Anterior cingulate cortex (tissue), 58 donors: Measurements from ENCODE around the gene ATG14.
"Not testable (repeated sequence)": the region's sequence is repeated elsewhere in the genome, so short reads cannot be mapped to it uniquely, and the experiment has no call there.

Source experiments
- DNase-seq, 58 donors: peaks; one replicate each; lab custom pipeline; 2025; lab: John Stamatoyannopoulos, UW

Gene ATG14

DNA sequence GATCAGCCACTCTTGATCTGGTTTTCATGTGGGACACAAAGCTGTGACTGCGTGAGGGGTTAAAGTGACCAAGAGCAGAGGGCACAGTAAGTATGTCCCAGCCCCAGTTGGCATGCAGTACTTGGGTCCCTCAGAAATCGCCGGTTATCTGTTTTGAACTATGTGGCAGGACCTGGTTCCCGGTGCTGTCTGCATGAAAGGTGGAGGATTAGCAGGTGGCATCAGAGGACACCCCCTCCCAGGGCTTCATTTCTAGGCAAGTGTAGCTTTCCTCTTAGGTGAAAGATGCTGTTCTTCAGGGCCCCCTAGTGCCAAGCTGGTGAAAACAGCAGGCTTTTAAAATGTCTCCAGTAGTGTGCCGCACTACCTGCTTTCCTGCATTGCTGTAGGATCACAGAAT is 57.1 kb downstream of the ATG14 start:
- DNase-seq: peak in 41 of 58 donors; percentile 5 to 61 (median 27)

DNA sequence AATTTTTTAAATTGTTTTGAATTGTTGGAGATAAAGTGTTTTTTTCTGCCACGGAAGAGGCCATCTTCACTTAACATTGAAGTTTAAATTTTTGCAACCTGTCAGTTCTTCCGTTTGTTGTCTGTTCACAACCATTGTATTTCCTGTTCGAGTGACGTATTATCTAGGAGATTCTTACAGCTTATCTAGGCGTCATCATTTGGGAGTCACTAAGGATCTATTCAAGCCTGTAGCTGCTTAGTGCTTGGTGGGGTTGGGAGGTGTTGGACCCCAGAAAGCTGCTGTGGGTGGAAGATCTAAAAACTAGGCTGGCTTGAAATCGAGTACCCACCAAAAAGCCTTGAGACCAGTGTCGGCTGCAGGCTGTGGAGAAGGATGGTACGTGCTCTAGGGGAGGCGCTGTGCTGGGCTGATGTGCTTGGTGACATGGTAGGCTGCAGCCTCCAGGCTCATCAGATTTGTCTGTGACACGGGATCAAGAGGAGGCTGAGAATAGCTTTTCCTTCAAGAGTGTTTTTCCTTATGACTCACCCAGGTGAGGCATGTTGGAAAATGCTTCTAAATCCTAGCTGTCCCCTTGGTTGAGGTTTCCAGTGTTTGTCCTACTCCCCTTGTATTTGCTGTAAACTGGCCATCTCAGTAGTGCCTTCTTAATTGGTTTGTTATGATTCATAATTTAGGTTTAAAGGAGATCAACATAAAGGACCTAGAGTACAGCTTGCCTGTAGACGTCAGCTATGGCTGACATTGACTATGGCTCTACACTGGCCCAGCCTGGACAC is 57.8 kb downstream of the ATG14 start:
- peak in 1 of 58 donors; percentile 23 for DNase-seq

DNA sequence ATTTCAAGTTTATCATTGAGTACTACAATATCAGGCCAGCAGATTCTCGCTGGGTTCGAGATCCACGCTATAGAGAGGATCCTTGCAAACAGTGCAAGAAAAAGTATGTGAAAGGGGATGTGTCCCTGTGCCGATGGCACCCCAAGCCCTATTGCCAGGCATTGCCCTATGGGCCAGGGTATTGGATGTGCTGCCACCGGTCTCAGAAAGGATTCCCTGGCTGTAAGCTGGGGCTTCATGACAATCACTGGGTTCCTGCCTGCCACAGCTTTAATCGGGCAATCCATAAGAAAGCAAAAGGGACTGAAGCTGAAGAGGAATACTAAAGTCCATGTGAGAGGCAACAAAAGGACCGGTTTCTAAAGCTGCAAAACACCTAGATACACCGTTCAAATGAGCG is 59.4 kb downstream of the ATG14 start:
- DNase-seq: no peak

DNA sequence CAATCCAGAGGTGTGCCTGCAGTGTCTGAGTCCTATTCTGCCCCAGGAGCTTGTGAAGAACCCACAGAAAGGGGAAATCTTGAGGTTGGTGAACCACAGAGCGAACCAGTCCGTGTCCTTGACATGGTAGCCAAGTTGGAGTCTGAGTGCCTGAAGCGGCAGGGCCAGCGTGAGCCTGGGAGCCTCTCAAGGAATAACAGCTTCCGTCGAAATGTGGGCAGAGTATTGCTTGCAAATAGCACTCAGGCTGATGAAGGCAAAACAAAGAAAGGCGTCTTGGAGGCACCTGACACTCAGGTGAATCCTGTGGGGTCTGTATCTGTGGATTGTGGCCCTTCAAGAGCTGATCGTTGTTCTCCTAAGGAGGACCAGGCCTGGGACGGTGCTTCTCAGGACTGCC is 60.5 kb downstream of the ATG14 start:
- no peak for DNase-seq

DNA sequence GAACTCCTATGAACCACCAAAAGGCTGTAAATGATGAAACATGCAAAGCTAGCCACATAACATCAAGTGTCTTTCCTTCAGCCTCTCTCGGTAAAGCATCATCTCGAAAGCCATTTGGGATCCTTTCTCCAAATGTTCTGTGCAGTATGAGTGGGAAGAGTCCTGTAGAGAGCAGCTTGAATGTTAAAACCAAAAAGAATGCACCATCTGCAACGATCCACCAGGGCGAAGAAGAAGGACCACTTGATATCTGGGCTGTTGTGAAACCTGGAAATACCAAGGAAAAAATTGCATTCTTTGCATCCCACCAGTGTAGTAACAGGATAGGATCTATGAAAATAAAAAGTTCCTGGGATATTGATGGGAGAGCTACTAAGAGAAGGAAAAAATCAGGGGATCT is 61.2 kb downstream of the ATG14 start:
- peak in 2 of 58 donors; percentile 17 to 50 for DNase-seq

DNA sequence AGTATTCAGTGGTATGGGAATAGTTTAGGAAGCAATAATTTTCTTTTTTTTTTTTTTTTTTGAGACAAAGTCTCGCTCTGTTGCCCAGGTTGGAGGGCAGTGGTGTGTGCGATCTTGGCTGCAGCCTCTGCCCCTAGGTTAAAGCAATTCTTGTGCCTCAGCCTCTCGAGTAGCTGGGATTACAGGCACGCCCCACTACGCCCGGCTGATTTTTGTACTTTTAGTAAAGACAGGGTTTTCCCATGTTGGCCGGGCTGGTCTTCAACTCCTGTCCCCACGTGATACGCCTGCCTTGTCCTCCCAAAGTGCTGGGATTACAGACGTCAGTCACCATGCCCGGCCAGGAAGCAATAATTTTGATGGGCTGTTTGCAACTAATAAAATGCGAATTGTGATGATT is 62.1 kb downstream of the ATG14 start:
- no peak for DNase-seq

DNA sequence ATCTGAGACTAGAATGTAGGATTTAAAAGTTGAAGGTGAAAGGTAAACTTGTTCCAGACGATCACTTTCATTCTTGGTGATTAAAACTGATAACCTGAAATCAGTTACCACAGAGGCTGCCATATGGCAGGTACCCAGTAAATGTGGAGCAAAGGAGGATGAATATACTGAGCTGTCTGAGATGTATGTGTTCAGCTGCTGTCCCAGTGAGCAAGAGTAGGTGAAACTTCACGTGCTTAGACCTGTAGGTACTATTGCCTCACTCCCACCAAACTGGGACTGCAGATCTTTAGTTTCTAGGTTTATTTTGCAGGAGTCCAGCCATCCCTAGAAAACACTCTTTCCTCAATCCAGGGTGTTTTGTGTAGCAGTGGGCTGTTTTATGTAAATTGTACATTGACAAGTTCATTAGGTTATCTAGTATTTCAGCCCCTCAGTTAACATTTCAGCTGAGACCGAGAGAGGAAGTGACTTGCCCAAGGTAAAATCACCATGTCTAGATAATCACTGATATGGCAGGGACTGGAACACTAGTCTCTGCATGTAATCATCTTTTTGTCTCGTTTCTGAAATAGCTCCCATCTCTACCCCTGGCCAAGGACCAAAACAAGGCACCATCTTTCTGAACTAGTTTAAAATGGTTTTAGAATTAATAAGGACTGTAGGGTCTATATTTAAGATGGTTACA is 62.7 kb downstream of the ATG14 start:
- DNase-seq: no peak

DNA sequence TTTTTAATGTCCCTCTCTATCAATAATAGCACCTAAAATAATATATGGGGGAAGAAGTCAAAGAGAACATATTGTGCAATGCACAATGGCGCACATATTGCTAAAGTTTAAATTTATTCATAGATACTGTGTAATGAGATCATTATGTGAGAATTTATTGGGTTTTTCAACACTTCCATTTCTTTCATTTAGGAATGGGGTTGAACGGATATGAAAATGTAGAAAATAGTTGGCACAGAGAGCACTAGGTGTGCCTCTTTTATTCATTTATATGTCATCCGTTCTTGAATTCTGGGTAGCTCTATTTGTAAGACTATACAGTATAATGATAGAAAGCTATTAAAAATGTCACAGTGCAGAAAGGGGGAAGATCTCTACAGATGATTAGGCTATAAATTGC is 63.9 kb downstream of the ATG14 start:
- DNase-seq: no peak

DNA sequence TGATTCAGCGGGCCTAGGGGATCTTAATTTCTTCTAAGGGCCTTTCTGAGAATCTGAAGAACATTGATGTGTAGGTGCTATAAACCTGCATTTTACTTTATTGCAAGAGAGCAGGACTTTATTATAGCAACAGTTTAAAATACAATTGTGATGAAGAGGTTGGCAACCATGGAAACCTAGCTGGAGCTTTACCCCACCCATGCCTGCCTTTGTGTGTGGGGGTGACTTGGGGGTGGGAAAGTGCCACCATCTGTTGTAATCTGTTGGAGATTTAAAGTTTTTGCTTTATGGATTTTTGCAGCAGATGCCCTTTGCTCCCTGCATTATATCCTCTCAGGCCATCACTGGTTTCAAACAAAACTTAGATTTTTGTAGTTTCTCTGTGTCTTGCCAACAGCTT is 64.6 kb downstream of the ATG14 start:
- peak in 4 of 58 donors; percentile 9 to 21 (median 15) for DNase-seq

DNA sequence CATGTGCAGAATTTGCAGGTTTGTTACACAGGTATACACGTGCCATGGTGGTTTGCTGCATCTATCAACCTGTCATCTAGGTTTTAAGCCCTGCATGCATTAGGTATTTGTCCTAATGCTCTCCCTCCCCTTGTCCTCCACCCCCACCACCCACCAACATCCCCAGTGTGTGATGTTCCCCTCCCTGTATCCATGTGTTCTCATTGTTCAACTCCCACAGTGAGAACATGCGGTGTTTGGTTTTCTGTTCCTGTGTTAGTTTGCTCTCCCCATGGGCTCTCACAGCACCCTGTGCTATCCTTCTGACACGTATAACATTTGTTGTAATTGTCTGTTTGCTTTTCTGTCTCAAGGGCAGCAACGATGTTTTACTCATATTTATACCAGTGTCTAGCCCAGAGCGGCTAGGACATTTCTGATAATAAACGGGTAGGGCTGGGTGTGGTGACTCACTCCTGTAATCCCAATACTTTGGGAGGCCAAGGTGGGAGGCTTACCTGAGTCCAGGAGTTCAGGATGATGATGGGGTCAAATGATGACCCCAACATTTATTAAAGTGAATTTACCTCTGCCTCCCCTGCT is 67.0 kb downstream of the ATG14 start:
- DNase-seq: not testable (repeated sequence)

DNA sequence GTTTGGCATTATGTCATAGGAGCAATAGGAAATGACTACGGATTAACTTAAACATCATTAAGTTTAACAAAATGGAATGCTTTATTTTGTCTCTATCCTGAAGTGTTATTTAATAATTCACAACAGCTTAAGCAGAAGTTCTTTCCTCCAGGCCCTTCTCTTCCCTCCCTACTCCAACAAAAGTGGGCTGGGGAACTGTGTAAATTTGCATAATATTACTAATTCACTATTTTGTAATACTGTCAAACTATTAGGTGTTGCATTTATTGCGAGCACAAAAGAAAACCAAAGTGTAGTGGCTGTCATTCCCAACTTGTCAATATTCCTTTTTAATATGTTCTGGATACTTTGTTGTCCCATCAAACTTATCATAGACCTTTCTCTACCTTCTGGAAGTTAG is 69.8 kb downstream of the ATG14 start:
- DNase-seq: no peak

DNA sequence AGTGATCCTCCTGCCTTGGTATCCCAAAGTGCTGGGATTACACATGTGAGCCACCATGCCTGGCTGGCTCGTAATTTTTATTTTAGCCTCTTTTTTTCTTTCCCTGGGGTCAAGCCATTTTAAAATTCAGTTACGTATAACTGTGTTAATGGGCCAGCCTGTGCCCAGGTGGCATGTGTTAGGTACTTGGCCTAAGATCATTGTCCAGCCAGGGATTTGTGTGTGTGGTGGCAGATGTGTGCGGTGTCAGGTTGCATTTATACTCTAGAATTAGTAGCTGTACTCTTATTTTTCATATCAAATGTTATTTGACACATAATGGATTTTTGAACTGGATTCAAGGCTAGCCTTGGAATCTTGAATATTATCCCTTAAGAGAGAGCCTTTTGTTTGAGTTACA is 71.1 kb downstream of the ATG14 start:
- no peak for DNase-seq

DNA sequence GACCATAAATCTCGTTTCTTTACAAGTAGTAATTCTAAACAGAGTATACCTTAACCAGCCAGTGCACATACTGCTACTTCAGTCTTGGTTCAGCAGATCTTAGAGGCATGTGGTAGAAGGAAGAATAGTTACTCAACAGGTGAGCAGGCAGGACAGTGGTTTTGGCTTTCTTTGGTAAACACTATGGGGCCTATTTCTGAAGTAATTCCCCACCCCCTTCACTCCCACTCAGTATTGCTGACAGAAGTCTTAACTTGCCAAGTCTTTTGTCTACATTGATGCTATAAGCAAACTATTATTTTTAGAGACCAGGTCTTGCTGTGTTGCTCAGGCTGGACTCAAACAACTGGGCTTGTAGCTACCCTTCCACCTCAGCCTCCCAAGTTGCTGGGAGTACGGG is 71.9 kb downstream of the ATG14 start:
- no peak for DNase-seq

DNA sequence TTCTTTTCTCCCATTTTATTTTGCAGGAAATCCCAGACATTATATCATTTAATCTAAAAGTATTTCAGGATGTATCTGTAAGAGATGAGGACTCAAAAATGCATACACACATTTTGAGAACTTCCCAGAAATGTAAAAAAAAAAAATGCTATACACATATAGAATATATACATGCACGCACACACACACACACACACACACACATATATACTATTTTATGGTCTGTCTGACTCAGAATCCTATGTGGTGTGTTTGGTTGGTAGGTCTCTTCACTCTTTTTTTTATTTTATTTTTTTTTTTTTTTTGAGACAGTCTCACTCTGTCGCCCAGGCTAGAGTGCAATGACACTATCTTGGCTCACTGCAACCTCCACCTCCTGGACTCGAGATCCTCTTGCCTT is 74.9 kb downstream of the ATG14 start:
- DNase-seq: no peak

DNA sequence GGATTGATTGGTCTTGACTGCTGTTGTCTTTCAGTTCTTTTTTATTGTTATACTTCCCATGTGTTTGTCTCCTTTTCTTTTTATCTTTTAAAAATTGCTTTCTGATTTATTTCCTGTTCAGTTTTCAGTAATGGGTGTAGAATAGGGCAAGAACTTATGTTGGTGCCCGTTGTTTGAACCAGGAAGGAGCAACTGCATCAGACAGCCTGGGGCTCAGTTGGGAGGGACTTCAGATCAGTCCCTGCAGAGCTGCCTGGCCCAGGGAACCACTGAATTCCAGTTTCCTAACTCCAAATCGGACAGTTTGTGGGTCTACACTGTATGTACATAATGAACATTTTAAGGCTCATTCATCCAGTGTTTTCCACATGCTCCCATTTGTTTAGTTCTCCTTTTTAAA is 75.5 kb downstream of the ATG14 start:
- DNase-seq: no peak

DNA sequence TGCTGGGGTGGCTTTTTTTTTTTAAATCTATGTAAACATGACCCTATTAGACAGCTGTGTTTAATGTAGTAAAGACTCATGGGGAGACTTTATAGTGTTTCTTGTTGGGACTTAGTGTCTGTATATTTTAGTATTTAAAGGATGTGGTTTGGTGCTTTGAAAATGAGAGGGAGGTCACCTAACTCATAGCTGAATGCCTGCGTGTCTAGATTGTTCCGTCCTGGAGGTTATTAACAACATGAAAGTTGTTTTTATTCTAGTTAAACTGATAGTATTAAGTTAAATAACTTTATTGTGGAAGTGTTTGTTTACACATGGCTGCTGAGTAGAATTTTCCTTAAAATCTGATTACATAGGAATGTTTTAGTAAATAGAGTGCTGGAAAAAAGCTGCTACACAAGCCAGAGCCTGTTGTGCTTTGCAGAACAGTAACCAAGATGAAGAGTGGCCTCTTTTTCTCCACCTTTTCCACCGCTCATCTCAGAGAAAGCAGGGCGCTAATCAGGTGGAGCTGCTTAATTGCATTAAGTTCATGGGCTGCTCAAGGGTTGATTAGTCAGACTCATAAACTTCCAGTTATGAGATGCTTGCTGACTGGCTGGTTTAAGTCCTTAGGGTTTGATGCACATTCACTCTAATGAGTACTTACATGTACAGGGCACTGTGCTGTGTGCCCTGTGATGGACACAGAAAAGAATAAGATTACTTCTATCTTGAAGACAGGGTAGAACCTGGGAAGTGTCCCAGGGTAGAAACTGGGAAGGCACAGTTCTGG is 77.7 kb downstream of the ATG14 start:
- DNase-seq: no peak

DNA sequence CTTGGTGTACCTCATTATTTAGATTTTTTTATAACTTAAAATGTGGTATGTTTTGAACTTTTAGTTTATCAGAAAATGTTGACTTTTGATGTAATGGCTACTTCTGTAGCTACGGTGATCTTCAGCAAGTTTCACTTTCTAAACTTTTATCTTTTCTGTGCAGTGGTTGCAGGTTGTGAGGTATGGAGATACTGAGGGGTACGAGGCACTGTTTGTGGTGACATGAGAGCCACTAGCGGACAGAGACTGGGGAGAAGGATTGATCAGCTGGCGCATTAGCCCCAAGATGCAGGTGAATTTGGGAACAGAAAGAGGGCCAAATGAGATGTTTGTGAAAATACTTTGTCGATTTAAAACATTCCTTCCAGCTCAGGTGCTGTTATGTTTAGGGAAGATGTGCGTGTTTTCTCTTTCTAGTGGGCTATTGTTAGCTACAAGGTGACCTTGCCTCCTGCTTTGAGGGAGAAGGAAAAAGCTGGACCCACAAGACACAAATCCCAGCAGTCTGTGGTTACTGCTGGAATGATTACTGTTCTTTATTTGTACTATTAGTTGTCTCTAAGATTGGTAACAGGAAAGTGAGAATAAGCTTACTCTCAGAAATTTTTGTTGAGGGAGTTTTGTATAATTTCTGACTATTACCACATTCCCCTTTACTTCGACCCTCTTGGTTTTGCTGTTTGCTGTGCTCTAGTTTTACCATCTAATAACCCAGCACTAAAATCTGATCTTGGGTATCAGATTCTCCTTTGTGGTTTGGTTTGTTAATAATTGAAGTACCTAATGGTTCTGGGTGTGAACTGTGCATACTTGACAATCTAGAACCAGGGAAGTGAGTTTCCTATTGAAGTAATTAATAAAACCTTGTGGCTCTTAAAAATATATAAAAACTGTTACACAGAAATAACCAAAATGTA is 78.7 kb downstream of the ATG14 start:
- no peak for DNase-seq

DNA sequence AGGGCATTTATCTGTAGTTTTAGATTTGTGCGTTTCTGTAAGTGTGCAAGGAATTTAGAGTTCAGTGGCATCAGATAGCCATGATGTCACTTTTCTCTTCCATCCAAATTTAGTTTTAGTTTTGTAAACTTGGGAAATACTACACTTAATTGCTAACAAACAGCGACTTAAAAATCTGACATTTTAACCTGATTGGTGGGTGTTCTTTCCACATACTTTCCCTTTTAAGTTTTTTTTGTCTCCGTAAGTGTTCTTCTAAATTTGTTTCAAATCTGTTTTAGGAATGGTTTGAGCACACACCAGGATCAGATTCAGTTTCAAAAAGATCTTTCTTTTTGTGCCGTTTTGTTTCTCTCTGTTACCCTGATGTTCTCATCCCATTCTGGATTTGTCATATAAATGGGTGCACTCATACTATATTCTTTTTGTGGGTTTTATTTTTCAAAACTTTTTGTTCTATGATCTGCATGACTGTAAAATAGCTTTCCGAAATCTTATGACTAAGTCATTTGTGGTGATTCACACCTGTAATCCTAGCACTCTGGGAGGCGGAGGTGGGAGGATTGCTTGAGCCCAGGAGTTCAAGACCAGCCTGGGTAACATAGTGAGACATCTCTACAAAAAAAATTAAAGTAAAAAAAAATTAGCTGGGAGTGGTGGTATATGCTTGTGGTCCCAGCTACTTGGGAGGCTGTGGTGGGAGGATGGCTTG is 81.5 kb downstream of the ATG14 start:
- DNase-seq: no peak

DNA sequence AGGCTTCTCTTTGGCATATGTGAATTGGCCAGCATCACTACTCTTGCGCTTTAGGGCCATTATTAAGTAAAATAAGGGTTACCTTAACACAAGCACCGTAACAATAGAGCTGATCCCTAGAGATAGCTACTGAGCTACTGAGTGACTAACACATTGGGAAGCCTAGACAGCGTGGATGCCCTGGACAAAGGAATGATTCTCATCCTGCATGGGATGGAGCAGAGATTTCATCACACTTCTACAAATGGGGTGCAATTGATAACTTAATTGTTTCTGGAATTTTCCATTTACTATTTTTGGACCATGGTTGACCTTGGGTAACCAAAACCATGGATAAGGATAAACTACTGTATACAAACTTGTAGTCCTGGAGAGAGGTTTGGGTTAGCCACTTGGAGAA is 83.3 kb downstream of the ATG14 start:
- DNase-seq: no peak
